GM23338 (cell line): ENCODE data around the gene BMP8B.

ENCODE experiments used
- CREB1 ChIP-seq: fragments of 250-450 bp; sonication (Bioruptor Pico); IDR thresholded peaks from 2 replicates; pipeline ENCODE4 v1.5.0; 2020; ENCODE audit warnings: low read depth, mild to moderate bottlenecking, moderate library complexity
- CTCF ChIP-seq, 2 experiments: fragments of 200-600 bp in 1 of 2; sonication (generic) in 1 of 2; conservative IDR thresholded peaks; 2 replicates each; pipeline versions ENCODE4 v1.5.1 to v1.6.1; 2016 to 2017; ENCODE audit warnings: antibody characterized with exemption in 2 of 2, low read depth in 2 of 2, mild to moderate bottlenecking in 2 of 2, moderate library complexity in 1 of 2
- EZH2 ChIP-seq: fragments of 200-600 bp; sonication (generic); IDR thresholded peaks from one replicate; pipeline ENCODE4 v1.8.0; 2017; ENCODE audit warnings: antibody characterized with exemption, mild to moderate bottlenecking, low read depth; ENCODE audit not compliant: unreplicated experiment
- JUNB ChIP-seq: IDR thresholded peaks from one replicate; pipeline ENCODE4 v1.6.1; 2016; ENCODE audit warnings: antibody characterized with exemption; ENCODE audit not compliant: unreplicated experiment
- POLR2AphosphoS5 ChIP-seq: IDR thresholded peaks from 2 replicates; pipeline ENCODE4 v1.6.1; 2016; ENCODE audit warnings: antibody characterized with exemption, low read depth
- REST ChIP-seq: IDR thresholded peaks from one replicate; pipeline ENCODE4 v1.6.1; 2018; ENCODE audit warnings: antibody characterized with exemption; ENCODE audit not compliant: unreplicated experiment
- STAT1 ChIP-seq: IDR thresholded peaks from one replicate; pipeline ENCODE4 v1.6.1; 2016; ENCODE audit warnings: antibody characterized with exemption; ENCODE audit not compliant: unreplicated experiment

GRCh38 chr1:39816415-39817090 lies 27.9 kb upstream of the BMP8B start:
- peak; percentile 86 to 92 for TF ChIP-seq CTCF (conservative IDR thresholded peaks at IDR 0.05; ENCODE audit: low read depth in 2 of 2)
- TF ChIP-seq EZH2, result no peak
- peak; percentile 61 for TF ChIP-seq CREB1 (CRISPR knock-in tag)
- no peak for TF ChIP-seq STAT1
- TF ChIP-seq REST, result no peak
- TF ChIP-seq JUNB, result no peak
- no peak for TF ChIP-seq POLR2AphosphoS5
